Measurements from ENCODE around the gene TIA1.

DNA sequence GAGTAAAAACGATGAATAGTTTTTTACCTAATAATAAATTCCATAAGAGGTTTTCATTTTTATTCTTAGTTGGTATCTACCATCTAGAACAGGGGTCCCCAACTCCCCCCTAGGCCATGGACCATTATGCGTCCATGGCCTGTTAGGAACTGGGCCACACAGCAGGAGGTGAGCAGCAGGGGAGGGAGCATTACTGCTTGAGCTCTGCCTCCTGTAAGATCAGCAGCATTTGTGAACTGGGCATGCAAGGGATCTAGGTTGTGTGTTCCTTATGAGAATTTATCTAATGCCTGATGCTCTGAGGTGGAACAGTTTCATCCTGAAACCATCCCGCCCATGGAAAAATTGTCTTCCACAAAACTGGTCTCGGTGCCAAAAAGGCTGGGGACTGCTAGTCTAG, 5.9 kb downstream of the TIA1 start:
- TF ChIP-seq CTCF (IDR thresholded peaks at IDR 0.05) (no peak), POLR2A (IDR thresholded peaks at IDR 0.05; ENCODE audit: low read depth) (no peak)
